GM04504 (cell line): ENCODE measurements around the gene SKA2.
A peak's percentile ranks its signal among the peaks of the same experiment; 100 is the strongest.
"Not testable (repeated sequence)": the region's sequence is repeated elsewhere in the genome, so short reads cannot be mapped to it uniquely, and the experiment has no call there.

Experiments used
- DNase-seq: peaks from one replicate; pipeline ENCODE4 v3.0.0-alpha.2; 2012; ENCODE audit warnings: low read depth

Gene SKA2

DNA sequence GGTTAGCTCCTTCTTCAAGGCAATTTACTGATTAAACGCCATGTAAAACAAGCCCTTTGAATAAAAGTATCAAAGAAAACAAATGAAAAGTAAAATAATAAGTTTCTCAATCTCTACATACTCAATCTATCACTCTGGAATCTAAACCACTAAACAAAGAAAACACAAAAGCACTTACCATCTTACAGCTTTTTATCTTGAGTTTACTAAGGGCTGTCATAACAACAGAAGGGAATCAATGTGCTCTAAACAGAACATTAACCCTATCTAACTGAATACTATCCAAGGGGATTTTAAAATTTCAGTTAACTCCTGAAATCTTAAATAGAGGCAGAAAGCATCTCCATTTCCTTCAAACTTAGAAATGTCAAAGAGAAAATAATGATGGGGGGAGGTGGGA, 3.4 kb downstream of the SKA2 start:
- DNase-seq, result no peak

- no peak for DNase-seq
These were observed 4.0 kb downstream of the SKA2 start for GRCh38 chr17:59151006-59151405.

- DNase-seq, result no peak
These were observed 5.0 kb downstream of the SKA2 start for GRCh38 chr17:59149841-59150511.

- DNase-seq, result no peak
These were observed 5.9 kb downstream of the SKA2 start for GRCh38 chr17:59149051-59149450.

- no peak for DNase-seq
These were observed 9.4 kb downstream of the SKA2 start for GRCh38 chr17:59145571-59146096.

- DNase-seq, result no peak
These were observed 13.1 kb downstream of the SKA2 start for GRCh38 chr17:59141860-59142259.

DNA sequence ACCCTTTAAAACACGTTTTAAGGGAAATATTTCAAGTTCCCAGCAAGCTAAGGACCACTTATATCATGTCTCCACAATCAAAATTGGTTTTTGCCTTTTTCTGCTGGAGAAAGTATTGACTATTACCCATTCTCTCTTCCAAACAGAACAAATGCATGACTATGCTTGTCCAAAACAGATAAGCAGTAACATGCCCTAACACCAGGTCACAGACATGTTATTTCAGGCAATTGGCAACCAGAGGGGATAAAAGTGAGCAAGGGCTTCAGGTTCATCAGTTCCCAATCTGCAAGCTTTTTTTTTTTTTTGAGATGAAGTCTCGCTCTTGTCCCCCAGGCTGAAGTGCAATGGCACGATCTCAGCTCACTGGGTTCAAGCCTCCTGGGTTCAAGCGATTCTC, 15.0 kb downstream of the SKA2 start:
- DNase-seq, result no peak

DNA sequence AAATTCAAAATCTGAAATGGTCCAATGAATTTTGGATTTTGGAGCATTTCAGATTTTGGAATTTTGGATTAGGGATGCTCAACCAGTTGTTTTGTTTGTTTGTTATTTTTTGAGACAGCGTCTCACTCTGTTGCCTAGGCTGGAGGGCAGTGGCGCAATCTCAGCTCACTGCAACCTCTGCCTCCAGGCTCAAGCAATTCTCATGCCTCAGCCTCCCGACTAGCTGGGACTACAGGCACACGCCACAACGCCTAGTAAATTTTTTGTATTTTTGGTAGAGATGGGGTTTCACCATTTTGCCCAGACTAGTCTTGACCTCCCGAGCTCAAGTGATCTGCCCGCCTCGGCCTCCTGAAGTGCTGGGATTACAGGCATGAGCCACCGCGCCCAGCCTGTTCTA, 16.6 kb downstream of the SKA2 start:
- DNase-seq, result not testable (repeated sequence)

DNA sequence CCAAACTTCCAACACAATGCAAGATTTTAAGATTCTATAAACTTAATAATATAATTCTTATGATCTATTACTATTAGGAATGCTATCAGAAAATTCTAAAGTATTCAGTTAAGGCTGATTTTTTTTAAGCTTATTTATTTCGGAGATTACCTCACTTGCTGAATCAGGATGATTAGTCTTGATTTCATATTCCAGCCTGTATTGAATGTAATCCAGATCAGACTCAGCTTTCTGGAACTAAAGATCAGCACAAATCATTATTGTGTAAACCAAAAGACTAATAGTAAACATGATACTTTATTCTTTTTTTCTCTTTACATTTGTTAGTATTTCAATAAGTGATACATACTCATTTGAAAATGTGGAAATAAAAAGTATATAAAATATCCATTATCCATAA, 23.9 kb downstream of the SKA2 start:
- DNase-seq, result no peak

GRCh38 chr17:59129814-59130213, 25.2 kb downstream of the SKA2 start:
- no peak for DNase-seq

DNA sequence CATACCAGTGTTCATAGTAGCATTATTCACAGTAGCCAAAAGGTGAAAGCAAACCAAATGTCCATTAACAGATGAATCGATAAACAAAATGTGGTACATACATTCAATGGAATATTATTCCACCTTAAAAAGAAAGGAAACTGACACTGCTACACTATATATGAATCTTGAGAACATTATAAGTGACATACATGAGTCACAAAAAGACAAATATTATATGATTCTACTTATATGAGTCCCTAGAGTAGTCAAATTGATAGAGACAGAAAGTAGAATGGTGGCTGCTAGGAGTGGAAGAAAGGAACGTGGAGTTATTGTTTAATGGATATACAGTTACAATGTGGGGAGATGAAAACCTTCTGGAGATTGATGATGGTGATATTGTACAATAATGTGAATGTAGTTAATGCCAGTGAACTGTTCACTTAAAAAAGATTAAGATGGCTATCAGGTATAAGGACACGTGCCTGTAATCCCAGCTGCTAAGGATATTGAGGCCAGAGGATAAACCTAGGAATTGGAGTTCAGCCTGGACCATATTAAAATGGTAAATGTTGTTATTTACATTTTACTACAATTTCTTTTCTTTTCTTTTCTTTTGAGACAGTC, 28.1 kb downstream of the SKA2 start:
- no peak for DNase-seq

- no peak for DNase-seq
These were observed 30.3 kb downstream of the SKA2 start for GRCh38 chr17:59124665-59125064.

DNA sequence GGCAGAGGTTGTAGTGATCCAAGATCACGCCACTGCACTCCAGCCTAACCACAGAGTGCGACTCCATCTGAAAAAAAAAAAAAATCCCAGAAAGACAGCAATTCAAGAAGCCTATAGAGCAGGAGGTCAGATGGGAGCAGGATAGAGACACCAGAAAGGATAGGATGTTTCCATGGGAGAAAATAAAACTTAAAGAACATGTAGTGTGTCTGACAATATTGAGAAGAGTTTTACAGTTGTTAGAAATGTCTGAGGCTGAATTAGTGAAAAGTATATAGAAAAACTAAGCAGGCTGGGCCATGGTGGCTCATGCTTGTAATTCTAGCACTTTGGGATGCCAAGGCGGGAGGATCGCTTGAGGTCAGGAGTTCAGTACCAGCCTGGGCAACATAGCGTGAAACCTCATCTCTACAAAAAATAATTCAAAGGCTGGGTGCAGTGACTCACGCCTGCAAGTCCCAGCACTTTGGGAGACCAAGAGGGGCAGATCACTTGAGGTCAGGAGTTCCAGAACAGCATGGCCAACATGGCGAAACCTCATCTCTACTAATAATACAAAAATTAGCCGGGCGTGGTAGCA, 33.0 kb downstream of the SKA2 start:
- DNase-seq, result no peak

DNA sequence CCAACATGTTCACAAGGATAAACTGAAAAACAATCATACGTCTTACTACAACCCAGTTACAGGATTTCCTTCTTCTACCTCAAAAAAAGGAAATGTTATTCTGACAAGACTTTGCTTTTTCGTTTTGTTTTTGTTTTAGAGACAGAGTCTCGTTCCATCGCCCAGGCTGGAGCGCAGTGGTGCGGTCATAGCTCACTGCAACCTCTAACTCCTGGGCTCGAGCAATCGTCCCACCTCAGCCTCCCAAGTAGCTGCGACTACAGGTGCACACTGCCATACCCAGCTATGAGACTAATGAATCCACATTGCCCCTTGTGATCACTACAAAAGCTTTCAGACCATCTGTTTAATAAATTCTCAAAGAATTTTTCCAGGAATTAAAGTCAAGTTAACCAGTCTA, 39.5 kb downstream of the SKA2 start:
- DNase-seq, result no peak

- no peak for DNase-seq
These were observed 43.4 kb downstream of the SKA2 start for GRCh38 chr17:59111539-59111938.

DNA sequence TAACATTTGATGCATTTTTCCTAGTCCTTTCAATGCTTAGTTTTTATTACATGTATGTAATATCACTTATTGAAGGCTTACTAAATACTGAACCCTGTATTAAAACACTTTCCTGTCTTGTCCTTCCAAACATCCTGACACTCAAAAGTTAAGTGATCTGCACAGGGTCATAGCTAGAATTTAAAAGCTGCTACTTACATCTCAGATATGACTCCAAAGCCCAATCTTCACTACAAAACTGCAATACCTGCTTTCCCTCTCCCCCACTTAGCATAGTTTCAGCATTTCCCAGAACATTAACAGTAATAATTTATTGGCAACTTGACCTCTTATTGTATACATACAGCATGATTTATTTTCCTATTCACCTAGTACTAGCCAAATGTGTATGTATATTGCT, 44.0 kb downstream of the SKA2 start:
- no peak for DNase-seq

DNA sequence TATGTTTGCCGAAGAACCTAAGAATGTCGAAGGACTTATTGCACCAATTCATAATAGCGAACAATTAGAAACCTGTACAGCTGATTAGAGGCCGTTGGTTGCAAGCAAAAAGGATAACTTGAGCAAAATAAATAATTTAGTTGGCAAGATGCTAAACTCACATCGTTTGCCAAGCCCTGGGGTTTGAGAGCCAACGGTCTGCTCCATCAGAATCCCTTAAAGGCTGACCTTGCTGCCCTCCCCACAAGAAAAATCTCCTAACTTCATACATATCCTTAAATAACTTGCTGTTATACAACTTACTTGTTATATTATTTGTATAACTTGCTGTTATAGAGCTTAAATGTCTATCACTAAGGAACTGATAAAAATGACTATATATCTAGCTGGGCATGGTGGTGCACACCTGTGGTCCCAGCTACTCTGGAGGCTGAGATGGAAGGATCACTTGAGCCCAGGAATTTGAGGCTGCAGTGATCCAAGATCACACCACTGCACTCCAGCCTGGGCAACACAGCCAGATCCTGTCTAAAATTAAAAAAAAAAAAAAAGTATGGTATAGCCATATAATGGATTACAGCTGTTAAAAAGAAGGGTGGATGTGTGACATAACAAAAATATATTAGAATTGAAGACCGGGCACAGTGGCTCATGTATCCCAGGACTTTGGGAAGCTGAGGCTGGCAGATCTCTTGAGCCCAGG, 46.4 kb downstream of the SKA2 start:
- DNase-seq, result no peak

- no peak for DNase-seq
These were observed 47.7 kb downstream of the SKA2 start for GRCh38 chr17:59107306-59107670.

GRCh38 chr17:59106463-59107305, 48.3 kb downstream of the SKA2 start, which contains the start of gene TRIM37:
TSS of gene TRIM37 (minus strand) at chr17:59106880. CDS start at chr17:59106461, 419 bp downstream.
- DNase-seq, result peak; percentile 96

DNA sequence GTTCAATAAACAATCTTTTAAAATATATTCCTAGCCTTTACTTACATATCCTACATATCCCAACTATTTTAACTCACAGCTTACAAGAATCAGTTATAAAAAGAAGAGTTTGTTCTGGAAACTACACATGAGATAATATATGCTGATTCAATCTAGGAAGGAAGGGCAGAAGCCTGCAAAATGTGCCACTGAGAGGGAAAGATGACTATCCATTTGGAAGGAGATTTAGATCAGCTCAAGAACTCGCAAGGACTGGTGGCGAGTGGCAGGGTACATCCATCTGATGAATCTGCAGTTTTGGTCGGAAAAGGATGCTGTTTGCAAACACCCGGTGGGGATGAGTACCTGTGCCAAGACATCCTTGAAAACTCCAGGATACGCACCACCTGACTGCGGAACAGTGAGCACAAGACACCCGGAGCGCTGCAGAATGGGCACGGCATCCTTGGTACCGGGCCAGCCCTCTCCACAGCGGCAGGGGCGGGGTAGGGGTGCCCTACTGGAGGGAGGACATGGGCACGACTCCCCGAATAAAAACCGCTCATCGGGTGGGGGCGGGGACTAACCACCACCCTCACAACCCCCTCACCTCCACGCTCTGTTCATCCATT, 49.0 kb downstream of the SKA2 start:
- peak; percentile 11 for DNase-seq

DNA sequence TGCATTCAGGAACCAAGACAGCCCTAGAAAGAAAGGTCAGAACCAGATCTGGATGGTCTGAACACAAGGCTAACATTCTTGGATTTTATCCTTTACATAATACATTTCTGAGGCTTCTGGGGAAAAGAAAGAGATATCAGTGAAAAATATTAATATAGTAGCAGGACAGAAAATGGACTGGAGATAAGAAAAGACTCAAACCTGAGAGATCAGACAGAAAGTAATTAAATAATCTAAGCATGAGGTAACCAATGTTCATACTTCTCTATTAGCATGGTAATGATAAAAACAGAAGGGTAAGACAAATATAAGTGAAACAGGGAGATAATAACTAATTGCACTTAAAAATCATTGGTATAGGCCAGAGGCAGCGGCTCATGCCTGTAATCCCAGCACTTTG, 53.8 kb downstream of the SKA2 start:
- DNase-seq, result no peak
